HG03521 (cell line): ENCODE data around the gene CNTNAP3B.
"Not testable (repeated sequence)": the region's sequence is repeated elsewhere in the genome, so short reads cannot be mapped to it uniquely, and the experiment has no call there.

Experiments
- ATAC-seq: cut with Tn5 transposase; IDR thresholded peaks from one replicate; pipeline ENCODE4 v1.9.1; 2021; ENCODE audit warnings: mild to moderate bottlenecking, moderate library complexity; ENCODE audit not compliant: unreplicated experiment

The CNTNAP3B gene

GRCh38 chr9:42129073-42129729, at the start of gene CNTNAP3B:
TSS of gene CNTNAP3B (minus strand) at chr9:42129426. CDS start at chr9:42129094, 332 bp downstream.
- not testable (repeated sequence) for ATAC-seq

DNA sequence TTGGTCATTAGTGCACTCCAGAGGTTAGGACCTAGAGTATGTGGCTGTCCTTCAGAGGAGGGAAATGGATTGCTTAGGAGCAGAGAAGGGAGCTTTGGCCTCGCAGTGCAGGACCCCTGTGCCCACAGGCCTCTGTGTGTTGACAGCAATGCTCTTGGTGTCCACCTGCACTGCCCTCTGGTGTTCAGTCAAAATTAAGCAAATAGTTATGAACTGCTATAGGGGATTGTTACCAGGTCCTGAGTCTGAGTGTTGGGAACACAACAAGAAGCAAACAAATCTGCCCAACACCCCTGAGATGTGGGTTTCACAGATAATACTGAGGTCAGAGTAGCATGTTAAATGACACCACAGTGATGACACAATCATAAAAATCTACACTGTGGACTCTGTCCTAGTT, 31.1 kb upstream of the CNTNAP3B start:
- ATAC-seq: not testable (repeated sequence)

DNA sequence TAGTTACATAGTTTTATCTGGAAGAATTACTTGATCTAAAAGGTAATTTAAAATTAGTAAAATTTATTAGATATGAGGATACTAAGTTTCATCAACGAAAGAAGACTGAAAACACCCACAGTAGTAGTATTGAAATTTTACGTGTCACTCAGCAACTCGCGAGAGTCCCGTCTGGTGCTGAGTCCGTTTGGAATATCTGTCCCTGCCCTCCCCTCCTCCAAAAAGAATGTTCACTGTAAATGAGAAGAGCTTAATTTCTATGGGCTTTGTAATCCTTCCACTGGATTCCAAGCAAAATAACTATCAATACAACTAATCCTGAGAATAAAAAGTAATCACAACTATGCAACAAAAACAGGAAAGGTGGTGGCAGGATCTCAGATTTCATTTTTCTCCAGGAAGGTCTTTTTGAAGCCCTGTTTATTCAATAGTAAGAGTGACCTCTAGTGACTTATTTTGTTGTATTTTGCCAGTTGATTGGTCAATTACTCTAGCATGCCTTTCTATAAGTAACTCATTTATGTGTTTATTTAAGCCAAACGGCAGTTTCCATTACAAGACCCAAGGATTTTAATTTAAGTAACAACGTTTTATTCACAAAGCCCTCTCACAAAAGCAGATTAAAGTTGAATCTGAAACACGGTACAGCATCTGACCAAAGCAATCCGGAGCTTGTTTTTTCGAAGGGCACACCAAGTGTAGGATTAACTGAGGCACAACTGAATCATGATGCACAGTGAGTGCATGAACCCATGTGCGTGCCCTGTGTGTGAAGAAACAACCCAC, 2.0 kb downstream of the CNTNAP3B start:
- ATAC-seq: not testable (repeated sequence)

GRCh38 chr9:42121007-42121406, 8.2 kb downstream of the CNTNAP3B start:
- not testable (repeated sequence) for ATAC-seq

DNA sequence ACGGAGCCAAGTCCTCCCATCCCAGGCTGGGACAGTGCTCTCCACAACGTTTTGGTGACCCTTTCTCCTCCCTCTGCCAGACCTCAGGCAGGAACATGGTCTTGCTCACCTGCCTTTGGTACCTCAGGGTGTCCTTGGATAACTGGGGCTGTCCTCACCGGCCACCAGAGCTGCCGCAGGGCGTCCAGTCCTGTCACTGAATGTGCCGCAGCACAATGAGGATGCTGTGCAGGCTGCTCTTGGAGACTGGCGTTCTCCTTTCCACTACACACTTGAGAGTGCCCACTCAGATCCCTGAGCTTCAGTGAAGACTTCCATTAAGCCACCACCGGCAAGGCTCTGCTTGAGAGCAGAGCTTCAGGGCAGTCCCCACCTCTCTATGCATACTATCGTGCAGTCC, 33.3 kb downstream of the CNTNAP3B start:
- ATAC-seq: not testable (repeated sequence)

GRCh38 chr9:42084559-42084952, 44.7 kb downstream of the CNTNAP3B start:
- ATAC-seq: not testable (repeated sequence)

DNA sequence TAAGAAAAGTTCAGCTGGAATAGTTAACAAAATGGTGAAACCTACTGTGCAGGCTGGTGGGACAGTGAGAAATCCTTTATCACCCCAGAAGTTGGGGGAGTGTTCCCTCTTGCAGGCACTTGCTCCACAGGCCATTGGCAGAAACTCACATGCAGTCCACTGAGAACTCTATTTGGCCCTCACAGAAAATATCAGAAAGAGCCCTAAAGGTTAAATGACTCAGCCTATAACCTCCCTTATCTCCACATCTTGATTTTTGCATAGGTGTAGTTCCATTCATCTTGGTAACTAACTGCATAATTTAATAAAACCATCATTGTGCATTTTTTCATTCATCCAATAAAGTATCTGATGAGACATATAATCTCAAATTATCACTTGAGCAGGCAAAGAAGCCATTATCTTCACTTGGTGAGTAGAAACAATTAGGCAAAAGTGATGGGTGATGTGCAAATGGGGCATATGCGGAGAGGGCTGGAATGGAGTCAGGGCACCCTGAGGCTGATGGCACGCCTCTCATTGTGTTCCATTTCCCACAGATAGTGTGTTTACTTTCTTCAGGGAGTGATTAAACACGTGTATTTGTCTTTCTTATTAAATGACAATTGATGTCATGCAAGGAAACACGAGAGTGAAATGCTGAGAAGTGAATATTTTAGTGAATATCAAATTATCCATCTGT, 45.2 kb downstream of the CNTNAP3B start:
- ATAC-seq: not testable (repeated sequence)

GRCh38 chr9:42080376-42080775, 48.9 kb downstream of the CNTNAP3B start:
- ATAC-seq: not testable (repeated sequence)

- ATAC-seq: not testable (repeated sequence)
These were observed 54.4 kb downstream of the CNTNAP3B start for GRCh38 chr9:42074868-42075267.

DNA sequence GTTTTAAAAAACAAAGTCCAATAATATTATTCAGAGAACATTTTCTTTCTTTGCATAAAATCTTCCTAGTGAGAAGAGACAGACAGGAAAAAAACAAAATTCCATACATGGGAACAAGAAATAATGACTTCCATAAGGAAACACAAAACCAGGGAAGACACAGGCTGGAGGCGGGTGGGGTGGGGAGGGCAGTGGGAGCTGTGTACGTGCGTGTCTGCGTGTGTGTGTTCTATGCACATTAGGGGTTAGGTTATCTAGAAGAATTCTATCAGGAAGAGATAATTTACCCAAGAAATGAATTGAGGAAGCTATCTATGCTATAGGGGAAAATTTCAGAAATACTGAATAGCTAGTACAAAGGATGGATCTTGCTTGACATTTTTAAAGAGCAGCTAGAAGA, 58.2 kb downstream of the CNTNAP3B start:
- ATAC-seq: not testable (repeated sequence)

GRCh38 chr9:42070035-42070799, 59.0 kb downstream of the CNTNAP3B start:
- ATAC-seq: not testable (repeated sequence)

GRCh38 chr9:42053874-42054273, 75.4 kb downstream of the CNTNAP3B start:
- ATAC-seq: not testable (repeated sequence)

DNA sequence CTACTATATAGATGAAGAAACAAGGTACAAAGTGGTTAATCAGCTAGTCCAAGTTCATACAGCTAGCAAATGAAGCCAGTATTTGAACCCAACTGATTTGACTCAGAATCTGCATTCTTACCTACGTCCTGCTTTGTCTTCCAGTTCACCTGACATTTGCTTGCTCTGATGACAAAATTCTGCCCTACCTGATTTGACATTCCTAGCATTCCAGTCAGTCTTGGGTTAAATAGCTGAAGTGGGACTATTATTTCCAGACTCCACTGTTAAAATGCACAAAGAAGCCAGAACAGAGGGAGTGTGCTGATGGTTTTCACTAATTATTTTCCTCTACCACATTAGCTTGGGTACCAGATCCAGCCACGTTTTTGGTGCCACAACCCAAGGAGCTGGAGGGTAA, 78.5 kb downstream of the CNTNAP3B start:
- ATAC-seq: not testable (repeated sequence)

GRCh38 chr9:42044422-42045010, 84.7 kb downstream of the CNTNAP3B start:
- not testable (repeated sequence) for ATAC-seq

- not testable (repeated sequence) for ATAC-seq
These were observed 95.7 kb downstream of the CNTNAP3B start for GRCh38 chr9:42033541-42033940.

- not testable (repeated sequence) for ATAC-seq
These were observed 108.6 kb downstream of the CNTNAP3B start for GRCh38 chr9:42020639-42021038.

DNA sequence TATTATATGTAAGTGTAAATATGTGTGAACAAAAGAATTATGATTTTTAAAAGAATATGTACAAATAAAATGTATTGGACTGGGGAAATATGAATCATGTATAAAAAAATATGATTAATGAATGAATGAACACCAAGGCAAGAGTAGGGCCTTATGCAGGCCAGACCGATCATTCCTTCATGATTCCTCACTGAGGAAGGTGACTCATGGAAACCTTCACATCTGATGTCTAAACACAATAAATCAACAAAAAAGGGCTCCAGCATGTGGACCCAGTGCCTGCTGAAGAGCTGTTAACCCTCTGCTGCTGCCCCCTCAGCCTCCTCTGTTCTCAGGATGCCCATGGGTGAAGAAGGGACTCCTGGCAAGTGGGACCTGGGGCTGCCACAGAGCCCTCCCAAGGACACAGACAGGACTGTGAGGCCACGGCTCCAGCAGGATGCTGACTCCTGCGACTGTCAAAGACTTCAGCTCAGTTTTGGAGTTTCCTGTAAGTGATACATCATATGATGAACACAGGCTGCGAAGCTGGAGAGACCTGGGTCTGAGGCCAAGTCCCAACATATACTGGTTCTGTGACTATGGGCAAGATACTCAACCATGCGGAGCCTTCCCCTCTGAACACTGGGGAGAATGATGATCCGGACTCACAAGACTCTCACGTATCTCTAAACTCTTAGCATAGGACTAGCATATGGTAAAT, 110.9 kb downstream of the CNTNAP3B start:
- not testable (repeated sequence) for ATAC-seq

DNA sequence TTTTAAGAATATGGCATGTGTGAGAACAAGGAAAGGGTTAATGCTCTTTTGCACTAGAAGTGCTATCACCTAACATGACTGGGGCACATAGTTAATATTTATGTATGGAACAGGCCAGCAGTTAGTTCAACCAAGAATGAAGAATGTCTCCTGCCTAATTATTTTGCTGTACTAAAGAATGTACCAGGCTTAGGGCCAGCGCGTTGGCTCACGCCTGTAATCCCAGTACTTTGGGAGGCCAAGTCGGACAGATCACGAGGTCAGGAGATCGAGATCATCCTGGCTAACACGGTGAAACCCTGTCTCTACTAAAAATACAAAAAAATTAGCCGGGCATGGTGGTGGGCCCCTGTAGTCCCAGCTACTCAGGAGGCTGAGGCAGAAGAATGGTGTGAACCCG, 114.9 kb downstream of the CNTNAP3B start:
- not testable (repeated sequence) for ATAC-seq

DNA sequence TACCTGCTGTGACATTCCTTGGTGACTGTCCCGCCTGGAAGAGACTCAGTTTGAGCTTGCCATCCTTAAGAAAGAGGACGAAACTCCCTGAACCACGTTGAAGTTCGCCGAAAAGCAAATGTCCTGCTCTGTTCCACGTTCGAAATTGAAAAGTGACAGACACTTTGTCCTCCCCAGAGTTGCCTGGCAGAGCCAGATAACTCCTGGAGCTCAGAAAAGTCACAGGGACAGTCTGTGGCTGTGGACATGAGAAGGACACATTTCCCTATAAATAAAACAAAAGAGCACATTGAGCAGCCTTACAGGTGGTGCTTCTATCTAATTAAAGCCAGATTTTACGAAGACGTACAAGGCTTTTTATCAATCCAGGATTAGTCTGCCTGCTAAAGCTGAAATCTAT, 137.6 kb downstream of the CNTNAP3B start:
- ATAC-seq: not testable (repeated sequence)

- not testable (repeated sequence) for ATAC-seq
These were observed 149.0 kb downstream of the CNTNAP3B start for GRCh38 chr9:41980271-41980670.
